ENCODE measurements around the gene IL36A.

IL36A gene

GRCh38 chr2:113002677-113003076 is 2.6 kb upstream of the IL36A start:
- DNase-seq (ENCODE audit: low read depth, low spot score), result no peak

GRCh38 chr2:113007250-113007649 is 2.0 kb downstream of the IL36A start:
- DNase-seq (ENCODE audit: low read depth, low spot score), result no peak

GRCh38 chr2:113009622-113010021 is 4.4 kb downstream of the IL36A start:
- no peak for DNase-seq (ENCODE audit: low read depth, low spot score)

GRCh38 chr2:113010088-113010487 is 4.8 kb downstream of the IL36A start:
- DNase-seq (ENCODE audit: low read depth, low spot score), result no peak

- DNase-seq (ENCODE audit: low read depth, low spot score), result no peak
These were observed 5.8 kb downstream of the IL36A start for GRCh38 chr2:113011108-113011507.

GRCh38 chr2:113012436-113013335 is 7.4 kb downstream of the IL36A start:
- no peak for DNase-seq (ENCODE audit: low read depth, low spot score)

- no peak for DNase-seq (ENCODE audit: low read depth, low spot score)
These were observed 8.0 kb downstream of the IL36A start for GRCh38 chr2:113013336-113013661.

- DNase-seq (ENCODE audit: low read depth, low spot score), result no peak
These were observed 8.8 kb downstream of the IL36A start for GRCh38 chr2:113014067-113014466.

- DNase-seq (ENCODE audit: low read depth, low spot score), result no peak
These were observed 9.8 kb downstream of the IL36A start for GRCh38 chr2:113015042-113015441.

GRCh38 chr2:113015655-113016054 is 10.4 kb downstream of the IL36A start:
- no peak for DNase-seq (ENCODE audit: low read depth, low spot score)

GRCh38 chr2:113018509-113018908 is 13.2 kb downstream of the IL36A start:
- DNase-seq (ENCODE audit: low read depth, low spot score), result no peak

- no peak for DNase-seq (ENCODE audit: low read depth, low spot score)
These were observed 16.1 kb downstream of the IL36A start for GRCh38 chr2:113021312-113021711.

- DNase-seq (ENCODE audit: low read depth, low spot score), result no peak
These were observed 19.5 kb downstream of the IL36A start for GRCh38 chr2:113024764-113025163.

GRCh38 chr2:113025737-113026136 is 20.5 kb downstream of the IL36A start:
- DNase-seq (ENCODE audit: low read depth, low spot score), result no peak

GRCh38 chr2:113027691-113028090 is 22.4 kb downstream of the IL36A start:
- no peak for DNase-seq (ENCODE audit: low read depth, low spot score)

GRCh38 chr2:113028112-113028511 is 22.9 kb downstream of the IL36A start:
- DNase-seq (ENCODE audit: low read depth, low spot score), result peak; percentile 3

- DNase-seq (ENCODE audit: low read depth, low spot score), result no peak
These were observed 27.5 kb downstream of the IL36A start for GRCh38 chr2:113032737-113033136.

- DNase-seq (ENCODE audit: low read depth, low spot score), result no peak
These were observed 28.8 kb downstream of the IL36A start for GRCh38 chr2:113034016-113034415.

GRCh38 chr2:113036763-113037162 is 31.5 kb downstream of the IL36A start:
- DNase-seq (ENCODE audit: low read depth, low spot score), result no peak

GRCh38 chr2:113038291-113038690 is 33.0 kb downstream of the IL36A start:
- DNase-seq (ENCODE audit: low read depth, low spot score), result no peak

GRCh38 chr2:113039158-113039557 is 33.9 kb downstream of the IL36A start:
- no peak for DNase-seq (ENCODE audit: low read depth, low spot score)

GRCh38 chr2:113039719-113040118 is 34.5 kb downstream of the IL36A start:
- DNase-seq (ENCODE audit: low read depth, low spot score), result no peak

GRCh38 chr2:113041871-113042270 is 36.6 kb downstream of the IL36A start:
- DNase-seq (ENCODE audit: low read depth, low spot score), result no peak

- DNase-seq (ENCODE audit: low read depth, low spot score), result no peak
These were observed 41.2 kb downstream of the IL36A start for GRCh38 chr2:113046465-113046864.

Data from iPS DF 19.7 (cell line).